GM06990 (cell line): ENCODE data around the gene SERINC1.

Source experiments
- DNase-seq: peaks from one replicate; pipeline ENCODE4 v3.0.0-alpha.2; 2011; ENCODE audit not compliant: insufficient read length; ENCODE audit errors: extremely low read depth
- H3K27me3 ChIP-seq: replicated peaks from 2 replicates; pipeline ENCODE4 v1.6.0; 2011; ENCODE audit warnings: low read length; ENCODE audit not compliant: control insufficient read depth, insufficient read depth
- H3K36me3 ChIP-seq: 2 replicates; pipeline ENCODE4 v1.5.1; 2011; ENCODE audit warnings: low read length; ENCODE audit not compliant: control insufficient read depth, insufficient read depth
- H3K4me3 ChIP-seq: replicated peaks from 2 replicates; pipeline ENCODE4 v1.5.1; 2011; ENCODE audit warnings: low read depth, mild to moderate bottlenecking, control low read depth, low read length
- TF ChIP-seq, protein P1 (sequence below): IDR thresholded peaks from 2 replicates; pipeline ENCODE4 v1.5.1; 2011; ENCODE audit warnings: low read length, control low read depth, mild to moderate bottlenecking, inconsistent platforms; ENCODE audit not compliant: insufficient read depth, poor library complexity, severe bottlenecking

Gene SERINC1

DNA sequence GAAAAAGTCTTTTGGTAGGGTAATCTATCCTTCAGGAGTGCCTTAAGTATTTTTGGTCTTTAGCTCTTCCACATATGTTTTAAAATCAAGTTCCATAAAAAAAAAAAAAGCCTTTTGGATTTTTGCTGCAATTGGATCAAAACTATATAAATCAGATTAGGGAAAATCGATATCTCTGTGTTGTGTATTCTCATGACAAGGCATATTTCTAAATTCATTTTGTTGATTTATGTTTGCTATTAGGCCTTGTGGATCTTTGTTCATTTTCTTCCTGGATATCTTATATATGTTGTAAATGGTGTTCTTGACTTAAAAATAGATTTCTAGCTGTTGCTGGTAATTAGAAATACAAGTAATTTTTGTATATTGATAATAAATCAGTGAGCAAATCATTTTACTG, 63.4 kb downstream of the SERINC1 start:
- Histone ChIP-seq H3K27me3 (no peaks in the 10 kb centered on the region), H3K4me3 (no peak overlapping the region), H3K36me3 (no peaks in the 10 kb centered on the region; the same call in 1 of the 2 replicates)
- DNase-seq, result no peak
- TF ChIP-seq, protein P1, sequence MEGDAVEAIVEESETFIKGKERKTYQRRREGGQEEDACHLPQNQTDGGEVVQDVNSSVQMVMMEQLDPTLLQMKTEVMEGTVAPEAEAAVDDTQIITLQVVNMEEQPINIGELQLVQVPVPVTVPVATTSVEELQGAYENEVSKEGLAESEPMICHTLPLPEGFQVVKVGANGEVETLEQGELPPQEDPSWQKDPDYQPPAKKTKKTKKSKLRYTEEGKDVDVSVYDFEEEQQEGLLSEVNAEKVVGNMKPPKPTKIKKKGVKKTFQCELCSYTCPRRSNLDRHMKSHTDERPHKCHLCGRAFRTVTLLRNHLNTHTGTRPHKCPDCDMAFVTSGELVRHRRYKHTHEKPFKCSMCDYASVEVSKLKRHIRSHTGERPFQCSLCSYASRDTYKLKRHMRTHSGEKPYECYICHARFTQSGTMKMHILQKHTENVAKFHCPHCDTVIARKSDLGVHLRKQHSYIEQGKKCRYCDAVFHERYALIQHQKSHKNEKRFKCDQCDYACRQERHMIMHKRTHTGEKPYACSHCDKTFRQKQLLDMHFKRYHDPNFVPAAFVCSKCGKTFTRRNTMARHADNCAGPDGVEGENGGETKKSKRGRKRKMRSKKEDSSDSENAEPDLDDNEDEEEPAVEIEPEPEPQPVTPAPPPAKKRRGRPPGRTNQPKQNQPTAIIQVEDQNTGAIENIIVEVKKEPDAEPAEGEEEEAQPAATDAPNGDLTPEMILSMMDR, result no peak

DNA sequence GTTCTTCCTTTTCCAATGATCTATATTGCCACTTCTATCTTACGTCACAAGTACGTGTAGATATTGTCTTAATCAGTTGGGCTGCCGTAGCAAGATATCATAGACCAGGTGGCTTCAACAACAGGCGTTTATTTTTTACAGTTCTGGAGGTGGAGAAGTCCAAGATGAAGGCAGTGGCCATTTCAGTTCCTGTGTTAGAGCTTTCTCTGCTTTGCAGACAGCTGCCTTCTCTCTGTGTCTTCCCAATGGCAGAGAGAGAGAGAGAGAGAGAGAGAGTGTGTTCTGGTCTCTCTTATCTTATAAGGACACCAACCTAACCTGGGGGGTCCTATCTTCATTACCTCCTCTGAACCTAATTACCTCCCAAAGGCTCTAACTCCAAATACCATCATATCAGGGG, 63.9 kb downstream of the SERINC1 start:
- no peak for DNase-seq
- TF ChIP-seq, protein P1, result no peak
- no peaks in the 10 kb centered on the region for H3K27me3 ChIP-seq
- H3K36me3 ChIP-seq, result no peaks in the 10 kb centered on the region; the same call in 1 of the 2 replicates
- no peak overlapping the region for H3K4me3 ChIP-seq

DNA sequence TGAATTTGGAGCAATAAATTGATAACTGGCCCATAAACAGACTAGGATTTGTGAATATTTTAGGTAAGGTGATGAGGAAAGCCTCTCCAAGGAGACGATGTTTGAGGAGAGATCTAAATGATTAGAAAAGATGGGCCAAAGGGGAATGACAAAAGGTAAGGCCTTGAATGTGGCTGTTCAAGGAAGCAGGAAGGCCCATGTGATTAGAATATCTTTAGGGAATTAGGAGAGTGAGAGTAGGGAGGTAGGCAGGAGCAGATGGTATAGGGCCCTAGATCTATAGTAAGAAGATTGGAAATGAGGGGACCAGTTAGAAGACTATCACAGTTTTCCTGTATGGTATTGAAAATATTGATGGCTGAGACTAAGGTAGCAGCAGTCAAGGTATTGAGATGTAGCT, 65.4 kb downstream of the SERINC1 start:
- no peaks in the 10 kb centered on the region for H3K27me3 ChIP-seq
- DNase-seq, result no peak
- TF ChIP-seq, protein P1, result no peak
- H3K4me3 ChIP-seq, result no peak overlapping the region
- no peaks in the 10 kb centered on the region for H3K36me3 ChIP-seq

DNA sequence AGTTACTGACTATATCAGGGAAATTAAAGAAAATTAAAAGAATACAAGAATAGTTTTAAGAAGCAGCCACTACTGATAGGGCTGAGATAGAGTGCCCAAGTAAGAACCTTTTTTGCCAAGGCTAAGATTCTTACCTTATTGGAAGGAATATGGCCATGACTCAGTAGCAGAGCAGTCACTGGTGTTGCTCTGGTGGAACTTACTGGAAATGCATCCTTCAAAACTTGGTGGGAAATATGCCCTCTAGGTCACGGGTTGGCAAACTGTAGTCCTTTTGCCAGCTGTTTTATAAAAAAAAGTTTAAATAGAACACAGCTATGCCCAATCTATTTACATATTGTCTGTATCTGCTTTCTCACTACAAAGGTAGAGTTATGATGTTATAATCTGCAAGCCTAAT, 66.2 kb downstream of the SERINC1 start:
- no peak for DNase-seq
- Histone ChIP-seq H3K4me3 (no peak overlapping the region), H3K36me3 (no peaks in the 10 kb centered on the region), H3K27me3 (no peaks in the 10 kb centered on the region)
- TF ChIP-seq, protein P1, result no peak

DNA sequence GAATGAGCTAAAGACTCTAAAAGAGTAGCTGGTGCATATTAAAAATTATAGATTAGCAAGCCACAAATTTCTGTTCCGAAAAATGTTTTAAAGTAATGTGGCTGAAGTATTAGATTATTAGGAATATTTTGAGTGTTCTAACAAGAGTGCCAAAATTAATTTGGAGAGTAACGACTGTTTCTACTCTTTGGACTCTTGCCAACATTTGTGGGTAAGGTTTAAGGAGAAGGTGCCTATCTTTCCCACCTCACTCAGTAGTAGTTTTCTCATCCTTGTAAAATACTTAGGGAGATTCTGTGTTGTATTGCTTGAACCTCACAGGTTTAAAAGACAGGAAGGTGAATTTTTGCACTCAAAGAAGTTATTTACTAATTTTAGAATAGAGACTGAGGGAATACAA, 67.2 kb downstream of the SERINC1 start:
- DNase-seq, result no peak
- H3K4me3 ChIP-seq, result no peak overlapping the region
- TF ChIP-seq, protein P1, result no peak
- H3K36me3 ChIP-seq, result no peaks in the 10 kb centered on the region
- H3K27me3 ChIP-seq, result no peaks in the 10 kb centered on the region

DNA sequence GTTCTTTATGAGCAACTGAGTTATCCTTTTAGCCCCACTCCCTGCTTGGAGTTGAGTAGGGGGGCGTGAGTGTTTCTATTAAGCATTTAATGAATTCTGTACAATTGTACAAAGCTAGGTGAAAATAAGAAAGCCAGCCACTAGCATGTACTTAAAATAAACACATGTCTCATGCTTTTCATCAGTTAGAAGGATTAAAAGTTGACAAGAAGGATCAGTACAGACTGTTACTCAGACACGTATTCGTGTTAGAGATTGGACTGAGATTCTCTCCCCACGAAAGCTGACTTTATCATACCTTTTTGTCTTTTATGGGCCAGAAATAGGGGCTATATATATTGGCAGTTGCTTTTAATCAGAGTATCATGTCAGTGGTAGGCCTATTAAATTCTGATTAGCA, 70.5 kb downstream of the SERINC1 start:
- no peak for DNase-seq
- TF ChIP-seq, protein P1, result no peak
- Histone ChIP-seq H3K27me3 (no peaks in the 10 kb centered on the region), H3K36me3 (no peaks in the 10 kb centered on the region), H3K4me3 (peak overlapping the region; percentile 96; the same call in 1 of the 2 replicates)
